Lung (tissue), 12 donors: ENCODE measurements around the gene SYT14. TPM values are rescaled to one million over a fixed set of nuclear protein-coding genes. Genes with fewer than 3 reads are reported as not detected.

Experiments
- ATAC-seq: fragments of 200-7000 bp; cut with Tn5 transposase; one replicate; pipeline ENCODE4 v1.9.1; 2020; ENCODE audit warnings: moderate number of reproducible peaks; ENCODE audit not compliant: insufficient read depth, low FRiP score
- DNase-seq, 3 donors: peaks; one replicate each; pipeline ENCODE4 v3.0.0-alpha.2; 2013 to 2017
- H3K27ac ChIP-seq, 2 donors: one replicate each; pipeline ENCODE4 v1.5.1; 2013; ENCODE audit warnings: mild to moderate bottlenecking in 2 of 2, moderate library complexity in 2 of 2, control low read depth in 1 of 2, inconsistent platforms in 1 of 2, low read depth in 1 of 2, low read length in 1 of 2
- H3K27me3 ChIP-seq, 3 donors: one replicate each; pipeline ENCODE4 v1.5.1; 2013; ENCODE audit warnings: low read length in 2 of 3; ENCODE audit not compliant: control insufficient read depth in 3 of 3, insufficient read depth in 3 of 3
- H3K36me3 ChIP-seq, 4 donors: one replicate each; pipeline ENCODE4 v1.5.1; 2013; ENCODE audit warnings: low read length in 4 of 4, mild to moderate bottlenecking in 1 of 4, moderate library complexity in 1 of 4; ENCODE audit not compliant: control insufficient read depth in 4 of 4, insufficient read depth in 4 of 4
- H3K4me1 ChIP-seq, 5 donors: one replicate each; pipeline ENCODE4 v1.5.1; 2013; ENCODE audit warnings: low read length in 5 of 5, mild to moderate bottlenecking in 2 of 5, moderate library complexity in 1 of 5; ENCODE audit not compliant: control insufficient read depth in 5 of 5, insufficient read depth in 5 of 5
- H3K4me3 ChIP-seq: one replicate; pipeline ENCODE4 v1.5.1; 2013; ENCODE audit warnings: mild to moderate bottlenecking, control low read depth, moderate library complexity
- H3K9ac ChIP-seq, 2 donors: one replicate each; pipeline ENCODE4 v1.5.1; 2013; ENCODE audit warnings: low read length in 2 of 2, control low read depth in 1 of 2; ENCODE audit not compliant: insufficient read depth in 1 of 2
- H3K9me3 ChIP-seq, 4 donors: one replicate each; pipeline ENCODE4 v1.5.1; 2013; ENCODE audit warnings: low read length in 3 of 4, mild to moderate bottlenecking in 1 of 4, moderate library complexity in 1 of 4; ENCODE audit not compliant: control insufficient read depth in 4 of 4, insufficient read depth in 3 of 4
- CTCF ChIP-seq: IDR thresholded peaks from 2 replicates; pipeline ENCODE4 v1.5.1; 2012; ENCODE audit warnings: mild to moderate bottlenecking; ENCODE audit errors: control extremely low read depth, extremely low read depth
- WGBS, 2 donors: extraction: QIAGEN DNeasy Blood & Tissue Kit; methylation state at CpG; one replicate each; pipeline ENCODE4 v1.1.7; 2013; 5-methylcytosine and 5-hydroxymethylcytosine counted together
- polyA plus RNA-seq, 2 donors: library from polyadenylated mRNA; stranded (reverse); fragments of 200-250 nt; gene quantifications; one replicate each; pipeline ENCODE4 v1.2.1, GENCODE V29; 2013
- total RNA-seq, 2 donors: library from RNA; depleted of rRNA in 1 of 2; stranded (reverse); fragments of >200 nt in 1 of 2; gene quantifications; one replicate each; pipeline ENCODE4 v1.2.1, GENCODE V29; 2014 to 2021
- donor health status: control.
- donor health status: control.
- donor health status: Bipolar disorder and iron deficiency.
- donor health status: healthy.
- donor health status: DM: yes; HTN: yes; CAD: no.

Gene SYT14
- total and polyA plus RNA-seq, 4 donors, result under 0.01 to 0.23 TPM; not detected in 2

- no peak for TF ChIP-seq CTCF
- no peak overlapping the region for H3K27ac ChIP-seq
- H3K4me1 ChIP-seq, result no peaks in the 10 kb centered on the region
- no peaks in the 10 kb centered on the region for H3K9me3 ChIP-seq
- 44 to 61% methylated on average over 2 of the region's 2 CpGs for WGBS, 2 donors
- no peak for ATAC-seq
- no peak overlapping the region for H3K4me3 ChIP-seq
- DNase-seq, result no peak
- no peaks in the 10 kb centered on the region for H3K36me3 ChIP-seq
- no peaks in the 10 kb centered on the region for H3K27me3 ChIP-seq
- H3K9ac ChIP-seq, result no peak overlapping the region
Observed at GRCh38 chr1:209931141-209931540, 6.9 kb upstream of the SYT14 start.

GRCh38 chr1:209936125-209936524, 1.9 kb upstream of the SYT14 start:
- Histone ChIP-seq H3K9ac (no peak overlapping the region), H3K27me3 (peaks cover 6 to 17% (median 8%) of the 10 kb centered on the region in 3 donors), H3K27ac (no peak overlapping the region), H3K4me3 (no peak overlapping the region), H3K4me1 (peaks cover 0 to 9% (median 0%) of the 10 kb centered on the region in 5 donors), H3K36me3 (no peaks in the 10 kb centered on the region), H3K9me3 (peaks cover 0 to 8% (median 0%) of the 10 kb centered on the region in 4 donors)
- WGBS, 2 donors, result 90 to 96% methylated on average over 6 of the region's 6 CpGs
- DNase-seq, result no peak
- TF ChIP-seq CTCF, result no peak
- ATAC-seq, result no peak

GRCh38 chr1:209945377-209945776, 7.4 kb downstream of the SYT14 start:
- TF ChIP-seq CTCF, result no peak
- WGBS, 2 donors, result 48 to 85% methylated on average over 2 of the region's 2 CpGs

GRCh38 chr1:209948155-209948554, 10.1 kb downstream of the SYT14 start:
- no peak for TF ChIP-seq CTCF
- no peak for DNase-seq
- no peaks in the 10 kb centered on the region for H3K27me3 ChIP-seq
- no peak overlapping the region for H3K9ac ChIP-seq
- H3K4me1 ChIP-seq, result no peaks in the 10 kb centered on the region
- H3K9me3 ChIP-seq, result no peaks in the 10 kb centered on the region
- 83 to 86% methylated on average over 3 of the region's 3 CpGs for WGBS, 2 donors
- no peak overlapping the region for H3K27ac ChIP-seq
- H3K36me3 ChIP-seq, result no peaks in the 10 kb centered on the region
- ATAC-seq, result no peak
- H3K4me3 ChIP-seq, result no peak overlapping the region

More at GRCh38 chr1:209945377-209945776, 7.4 kb downstream of the SYT14 start:
- no peak for DNase-seq
- H3K4me1 ChIP-seq, result no peaks in the 10 kb centered on the region
- H3K36me3 ChIP-seq, result no peaks in the 10 kb centered on the region
- no peak overlapping the region for H3K9ac ChIP-seq
- H3K4me3 ChIP-seq, result no peak overlapping the region
- H3K27ac ChIP-seq, result no peak overlapping the region
- no peak for ATAC-seq
- H3K27me3 ChIP-seq, result peaks cover 0 to 4% (median 0%) of the 10 kb centered on the region in 3 donors
- H3K9me3 ChIP-seq, result no peaks in the 10 kb centered on the region
